HG03196 (cell line): Measurements from ENCODE around the gene ATP2A3.

Source experiments
- ATAC-seq: cut with Tn5 transposase; IDR thresholded peaks from one replicate; pipeline ENCODE4 v1.9.1; 2021; ENCODE audit not compliant: unreplicated experiment

ATP2A3 gene

DNA sequence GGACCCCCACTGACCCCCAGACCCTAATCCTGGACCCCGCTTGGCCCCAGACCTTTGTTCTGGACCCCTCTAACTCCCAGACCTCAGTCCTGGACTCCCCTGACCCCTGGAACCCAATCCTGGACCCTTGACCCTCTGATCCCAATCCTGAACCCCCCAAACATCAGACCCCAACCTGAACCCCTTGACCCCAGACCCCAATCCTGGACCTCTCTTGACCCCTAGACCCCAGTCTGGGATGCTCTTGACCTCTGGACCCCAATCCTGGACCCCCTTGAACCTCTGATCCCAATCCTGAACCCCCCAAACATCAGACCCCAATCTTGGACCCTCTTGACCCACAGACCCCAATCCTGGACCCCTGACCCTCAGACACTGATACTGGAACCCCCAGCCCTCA is 34.5 kb downstream of the ATP2A3 start:
- ATAC-seq, result no peak

DNA sequence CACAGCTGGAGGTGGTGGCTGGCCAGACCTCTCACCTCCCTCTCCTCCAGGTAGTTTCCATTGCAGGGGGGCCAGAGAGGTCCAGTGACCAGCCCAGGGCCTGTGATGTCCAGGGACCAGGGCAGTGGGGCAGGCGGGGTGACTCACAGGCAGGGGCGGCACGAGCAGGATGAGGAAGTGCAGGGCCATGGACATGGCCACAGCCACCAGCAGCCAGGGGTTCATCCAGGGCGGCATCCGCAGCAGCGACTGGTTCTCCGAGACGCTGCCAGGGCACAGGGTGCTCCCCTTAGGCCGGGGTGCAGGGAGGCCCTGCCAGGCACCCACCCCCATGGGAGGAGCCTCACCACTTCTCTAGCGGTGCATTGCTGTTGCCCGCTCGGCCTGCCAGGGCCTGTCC is 35.1 kb downstream of the ATP2A3 start:
- no peak for ATAC-seq

DNA sequence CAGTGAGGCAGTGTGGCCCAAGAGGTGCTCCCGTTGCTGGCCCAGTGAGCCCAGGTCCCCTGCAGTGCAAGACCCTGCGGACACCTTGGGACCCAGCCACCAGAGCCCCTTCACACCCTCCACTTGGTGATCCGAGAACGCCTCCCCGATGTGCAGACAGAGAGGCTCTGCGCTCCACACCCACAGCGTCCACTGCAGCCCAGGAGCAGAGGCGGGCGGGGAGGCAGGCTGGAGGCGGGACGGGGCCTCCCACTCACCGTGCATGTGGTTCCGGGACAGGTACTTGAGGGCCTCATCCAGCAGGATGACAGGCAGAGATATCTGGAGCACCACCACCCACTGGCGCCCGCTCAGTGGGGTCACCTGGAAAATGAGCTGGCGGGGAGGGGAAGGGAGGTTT is 35.8 kb downstream of the ATP2A3 start:
- ATAC-seq, result no peak

DNA sequence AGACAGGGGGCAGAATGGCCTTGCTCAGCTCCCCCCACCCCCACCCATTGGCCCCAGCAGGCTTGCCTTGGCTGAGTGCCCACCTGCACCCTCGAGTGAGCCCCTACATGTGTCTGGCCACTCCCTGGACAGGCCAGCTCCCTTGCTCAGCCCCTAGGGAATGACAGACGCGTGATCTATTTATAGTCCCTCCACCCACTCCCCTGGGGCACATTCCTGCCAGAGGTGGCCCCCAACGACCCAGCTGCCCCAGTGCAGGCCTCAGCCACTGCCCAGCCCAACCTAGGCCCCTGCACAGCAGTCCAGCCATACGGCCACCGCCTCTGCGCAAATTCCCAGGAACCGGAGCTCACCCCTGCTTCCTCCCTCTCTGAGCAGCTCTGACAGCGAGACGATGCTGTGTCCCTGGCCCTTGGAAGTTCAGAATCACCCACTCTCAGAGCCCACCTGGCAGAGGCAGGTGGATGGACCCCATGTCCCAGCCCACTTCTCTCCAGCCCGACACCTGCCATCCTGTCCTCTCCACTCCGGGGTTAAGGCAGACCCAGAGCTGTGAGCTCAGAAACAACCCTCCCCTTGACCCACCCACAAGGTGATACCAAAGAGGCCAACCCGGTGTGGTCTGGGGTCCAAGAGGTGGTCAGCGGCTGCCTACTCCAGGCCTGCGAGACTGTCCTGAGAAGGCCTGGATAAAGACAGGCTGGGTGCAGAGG is 36.5 kb downstream of the ATP2A3 start:
- no peak for ATAC-seq

DNA sequence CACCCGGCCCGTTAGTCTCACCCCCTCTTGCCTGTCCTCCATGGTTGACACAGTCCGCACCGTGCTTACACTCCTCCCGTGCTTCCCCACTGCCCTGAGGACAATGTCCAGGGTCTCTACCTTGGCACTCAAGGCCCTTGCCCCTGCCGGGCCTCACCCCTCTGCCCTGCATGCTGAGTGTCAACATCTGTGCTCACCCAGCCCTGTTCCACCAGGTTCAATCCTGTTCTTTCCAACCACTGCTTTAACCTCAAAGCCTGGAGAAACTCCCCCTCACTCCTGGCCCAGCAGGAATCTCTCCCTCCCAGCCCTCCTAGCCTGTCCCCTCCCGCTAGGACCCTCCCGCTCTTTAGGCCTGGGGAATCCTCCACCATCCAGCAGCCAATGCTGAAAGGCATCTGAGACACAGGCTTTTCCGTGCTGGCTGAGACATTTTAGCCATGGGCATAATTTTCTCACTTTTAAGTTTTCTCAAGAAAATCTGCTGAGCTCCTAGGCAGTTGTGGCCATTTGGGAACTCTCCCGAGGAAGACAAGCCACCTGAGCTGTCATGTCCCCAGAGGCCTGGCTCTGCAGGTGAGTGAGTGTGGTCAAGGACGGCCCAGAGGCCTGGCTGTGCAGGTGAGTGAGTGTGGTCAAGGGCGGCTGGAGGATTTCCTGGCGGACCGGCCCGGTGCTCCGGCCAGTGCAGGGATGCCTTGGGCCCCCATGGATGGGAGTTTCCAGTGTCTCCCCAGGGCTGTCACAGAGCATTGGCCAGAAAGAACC is 37.2 kb downstream of the ATP2A3 start:
- no peak for ATAC-seq

DNA sequence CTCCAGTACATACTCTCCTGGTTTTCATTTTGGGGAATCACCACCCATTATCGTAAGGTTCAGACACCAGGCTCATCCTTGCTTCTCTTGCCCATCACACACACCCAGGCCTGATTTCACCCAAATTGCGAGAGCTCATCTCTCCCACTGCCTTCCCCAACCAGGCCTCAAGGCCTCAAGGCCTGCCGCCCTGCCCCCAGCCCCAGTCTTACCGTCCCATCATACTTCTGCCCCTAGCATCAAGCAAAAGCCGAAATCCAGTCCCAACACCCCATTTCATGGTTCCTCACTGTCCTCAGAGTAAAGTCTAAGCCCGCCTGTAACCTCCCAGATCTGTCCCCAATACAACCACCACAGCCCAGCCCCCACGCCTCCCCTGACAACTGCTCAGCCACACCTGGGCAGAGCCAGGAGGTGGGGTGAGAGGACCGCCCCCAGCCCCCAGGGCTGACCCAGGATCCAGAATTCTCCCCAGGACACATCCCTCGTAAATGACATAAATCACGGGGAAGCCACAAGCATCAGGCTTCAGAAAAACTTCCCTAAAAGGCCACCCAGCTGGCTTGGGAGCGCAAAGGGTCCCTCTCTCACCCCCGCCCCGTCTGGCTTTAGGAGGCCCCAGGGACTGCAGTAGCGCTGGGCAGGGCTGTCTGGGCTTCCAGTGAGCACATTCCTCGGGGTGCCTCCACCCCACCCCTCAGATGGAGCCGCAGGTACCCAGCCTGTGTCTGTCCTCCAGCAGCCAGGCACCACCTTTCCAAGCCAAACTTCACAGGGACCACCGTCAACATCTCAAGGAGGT is 38.4 kb downstream of the ATP2A3 start:
- ATAC-seq, result no peak

DNA sequence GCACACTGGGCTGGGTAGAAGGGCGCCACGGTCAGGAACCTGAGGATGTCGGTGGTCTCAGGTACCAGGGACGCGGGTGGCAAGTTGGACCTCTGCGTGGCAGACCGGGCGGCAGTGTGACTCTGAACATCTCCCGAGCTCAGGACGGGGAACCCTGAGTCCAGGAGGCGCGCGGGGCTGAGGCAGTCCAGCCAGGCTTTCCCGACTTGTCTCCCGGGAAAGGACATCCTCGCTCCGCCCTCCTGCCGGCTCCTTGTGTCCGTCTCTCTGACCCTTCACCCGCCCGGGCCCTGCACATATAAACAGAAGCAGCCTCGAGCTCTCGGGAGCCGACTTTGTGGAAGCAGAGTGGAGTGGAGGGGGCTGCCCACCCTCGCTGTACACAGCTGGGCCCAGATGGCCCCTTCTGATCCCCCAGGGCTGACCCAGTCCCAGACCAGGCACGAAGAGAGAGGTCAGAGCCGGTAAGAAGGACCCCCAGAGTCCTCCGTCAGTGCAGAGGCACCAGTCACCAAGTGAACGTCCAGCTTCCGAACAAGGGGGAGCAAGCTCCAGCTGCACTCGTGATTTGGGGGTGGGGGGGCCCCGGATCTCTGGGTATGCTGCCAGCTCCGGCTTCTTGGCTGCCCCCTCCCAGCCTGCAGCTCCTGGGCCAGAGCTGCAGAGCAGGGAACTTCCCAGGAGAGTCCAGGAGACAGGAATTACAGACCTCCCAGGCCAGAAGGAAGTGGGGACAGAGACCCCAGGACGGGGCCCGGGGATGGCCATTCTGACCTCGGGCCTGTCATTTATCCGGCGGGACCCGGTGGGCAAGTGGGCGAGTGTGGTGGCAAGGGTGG is 39.5 kb downstream of the ATP2A3 start:
- no peak for ATAC-seq

DNA sequence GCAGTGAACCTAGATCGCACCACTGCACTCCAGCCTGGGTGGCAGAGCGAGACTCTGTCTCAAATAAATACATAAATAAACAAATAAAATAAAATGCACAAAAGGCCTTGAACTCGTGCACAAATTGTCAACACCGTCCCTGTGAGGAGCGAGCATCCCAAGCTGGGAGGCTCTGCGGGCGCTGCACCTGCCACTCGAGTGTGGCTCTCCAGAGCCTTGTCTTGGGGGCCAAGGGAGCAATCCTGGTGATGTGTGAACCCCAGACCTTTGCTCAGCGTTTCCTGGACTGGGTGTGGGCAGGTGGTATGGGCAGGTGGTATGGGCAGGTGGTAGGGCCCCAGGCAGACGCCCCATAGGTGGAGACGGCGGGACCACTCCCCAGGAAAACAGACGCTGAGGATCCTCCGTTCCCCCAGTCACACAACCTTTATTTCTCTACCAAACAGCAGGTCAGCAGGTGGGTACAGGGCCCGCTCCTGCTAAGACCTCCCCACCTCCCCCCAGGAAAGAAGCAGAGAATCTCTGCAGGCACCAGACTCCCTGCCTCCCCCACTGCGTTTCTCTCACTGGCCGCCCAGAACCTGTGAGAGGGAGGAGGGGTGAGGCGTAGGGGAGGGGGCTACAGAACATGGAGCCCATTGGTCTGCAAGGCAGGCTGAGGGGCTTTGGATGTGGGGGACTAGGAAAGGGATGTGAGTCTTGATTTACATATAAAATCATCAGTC is 40.6 kb downstream of the ATP2A3 start:
- ATAC-seq, result no peak

DNA sequence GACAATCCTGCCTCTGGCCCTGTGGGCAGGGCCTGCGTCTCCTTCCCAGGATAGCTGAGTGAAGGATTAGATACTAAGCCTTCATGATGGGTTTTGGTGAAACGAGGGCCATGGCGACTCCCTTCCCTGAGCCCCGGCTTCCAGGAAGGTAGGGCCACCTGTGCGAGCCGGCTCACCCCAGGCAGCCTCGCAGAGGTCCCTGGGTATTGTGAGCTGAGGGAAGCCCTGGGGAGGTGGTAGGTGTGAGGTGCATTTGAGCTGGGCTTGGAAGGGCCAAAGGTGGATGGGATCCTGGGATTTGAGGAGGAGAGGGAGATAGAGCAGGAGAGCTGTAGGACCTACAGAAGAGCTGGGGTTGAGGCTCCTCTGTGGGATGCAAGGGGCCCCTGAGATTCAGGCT is 41.5 kb downstream of the ATP2A3 start:
- no peak for ATAC-seq

DNA sequence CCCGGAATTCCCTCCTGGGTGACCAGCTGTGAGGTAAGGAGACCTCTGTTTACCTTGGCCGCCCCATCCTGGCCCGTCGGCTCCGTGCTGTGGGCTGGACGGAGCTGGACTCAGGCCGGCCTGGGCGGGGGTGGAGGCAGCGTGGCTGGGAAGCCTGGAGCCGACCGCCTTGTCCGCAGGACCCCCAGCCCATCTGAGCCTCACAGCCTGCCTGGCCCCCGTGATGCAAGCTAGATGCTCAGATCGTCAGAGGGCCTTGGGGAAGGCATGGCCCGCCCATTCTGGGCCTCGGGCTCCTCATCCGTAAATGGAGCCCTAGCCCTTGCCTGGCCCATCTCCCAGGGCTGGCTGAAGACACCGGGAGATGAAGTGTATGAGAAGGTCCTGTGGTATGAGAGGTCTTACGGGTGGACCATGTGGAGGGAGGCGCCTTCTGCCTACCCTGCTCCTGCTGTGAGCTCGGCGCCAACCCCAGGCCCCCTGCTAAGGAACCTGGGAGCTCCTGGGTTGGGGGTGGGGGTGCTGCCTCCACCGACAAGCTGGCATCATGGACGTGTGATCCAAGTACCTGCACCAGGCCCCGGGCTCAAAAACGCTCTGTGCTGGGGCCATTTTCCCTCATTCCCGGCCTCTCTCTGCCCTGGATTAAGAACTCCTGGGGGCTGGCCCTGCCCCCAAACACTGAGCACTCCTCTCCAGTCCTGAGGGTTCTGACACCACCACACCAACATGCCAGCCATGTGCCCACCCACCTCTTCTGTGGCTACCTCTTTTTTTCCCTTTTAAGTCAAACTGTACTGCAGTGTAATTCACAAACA is 42.5 kb downstream of the ATP2A3 start:
- ATAC-seq, result no peak

DNA sequence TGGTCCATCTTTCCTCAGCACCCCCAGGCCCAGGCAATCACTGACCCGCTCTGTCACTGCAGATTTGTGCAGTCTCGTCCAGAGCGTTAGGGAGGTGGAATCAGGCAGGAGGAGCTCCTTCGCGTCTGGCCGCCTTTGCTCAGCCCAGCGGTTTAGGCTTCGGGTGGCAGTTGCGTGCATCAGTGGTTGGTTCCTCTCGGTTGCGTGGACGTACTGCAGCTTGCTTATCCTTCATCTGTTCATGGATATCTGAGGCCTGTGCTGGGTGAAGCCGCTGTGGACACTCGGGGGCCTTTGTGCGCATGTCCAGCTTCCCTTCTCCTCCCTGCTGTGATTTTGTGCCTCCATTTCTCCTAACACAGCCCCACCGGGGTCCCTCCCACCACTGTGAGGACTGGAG is 43.2 kb downstream of the ATP2A3 start:
- no peak for ATAC-seq

DNA sequence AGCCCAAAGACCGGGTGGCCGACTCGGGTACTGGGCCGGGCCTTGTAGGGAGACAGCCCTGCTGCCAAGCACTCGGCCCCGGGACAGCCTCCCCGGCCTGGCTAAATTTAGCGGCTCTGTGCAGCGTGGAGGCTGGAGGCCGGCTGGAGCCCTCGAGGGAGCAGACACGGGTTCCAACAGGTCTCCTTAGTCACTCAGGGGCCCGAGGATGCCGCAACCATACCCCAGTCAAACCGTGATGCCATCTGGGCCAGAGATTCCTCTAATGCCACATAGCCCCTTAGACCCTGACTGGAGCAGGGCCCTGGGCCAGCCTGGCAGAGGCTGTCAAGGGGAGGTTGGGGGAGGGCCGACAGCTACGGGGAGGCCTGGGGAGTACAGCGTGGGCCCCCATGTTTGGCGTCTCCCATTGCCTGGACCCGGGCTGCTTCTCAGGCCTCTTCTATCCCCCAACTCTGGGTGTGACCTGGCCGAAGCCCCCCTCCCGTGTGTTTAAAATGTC is 45.1 kb downstream of the ATP2A3 start:
- ATAC-seq, result no peak

DNA sequence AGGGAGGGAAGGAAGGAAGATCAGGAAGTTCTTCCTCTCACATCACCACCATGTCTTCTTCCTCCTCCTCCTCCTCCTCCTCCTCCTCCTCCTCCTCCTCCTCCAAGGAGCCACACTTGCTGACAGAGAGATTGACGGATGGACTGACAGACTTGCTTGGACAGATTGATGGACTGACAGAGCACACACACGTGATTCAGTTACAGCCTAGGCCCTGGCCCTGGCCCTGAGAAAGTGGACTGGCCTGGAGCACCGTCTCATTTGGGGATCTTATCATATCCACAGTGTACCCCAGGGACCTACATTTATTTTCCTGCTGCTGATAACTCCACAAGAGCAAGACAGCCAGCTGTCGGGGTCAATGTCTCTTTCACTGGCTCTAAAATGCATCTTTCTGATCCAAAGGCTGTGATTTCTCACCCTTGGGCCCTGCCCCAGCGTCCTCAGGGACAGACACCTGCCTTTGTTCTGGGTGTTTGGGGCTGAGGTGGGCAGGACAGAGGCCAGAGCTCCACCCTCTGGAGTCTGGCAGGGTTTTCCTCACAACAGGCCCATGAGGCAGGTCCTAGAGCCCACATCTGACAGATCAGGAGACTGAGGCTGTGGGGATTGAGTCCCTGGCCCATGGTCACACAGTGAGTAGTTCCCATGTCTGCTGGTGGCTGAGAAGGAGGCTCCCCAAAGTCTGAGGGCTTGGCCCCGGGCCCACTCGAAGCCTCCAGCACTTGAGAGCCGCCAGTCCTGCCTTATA is 45.7 kb downstream of the ATP2A3 start:
- no peak for ATAC-seq

DNA sequence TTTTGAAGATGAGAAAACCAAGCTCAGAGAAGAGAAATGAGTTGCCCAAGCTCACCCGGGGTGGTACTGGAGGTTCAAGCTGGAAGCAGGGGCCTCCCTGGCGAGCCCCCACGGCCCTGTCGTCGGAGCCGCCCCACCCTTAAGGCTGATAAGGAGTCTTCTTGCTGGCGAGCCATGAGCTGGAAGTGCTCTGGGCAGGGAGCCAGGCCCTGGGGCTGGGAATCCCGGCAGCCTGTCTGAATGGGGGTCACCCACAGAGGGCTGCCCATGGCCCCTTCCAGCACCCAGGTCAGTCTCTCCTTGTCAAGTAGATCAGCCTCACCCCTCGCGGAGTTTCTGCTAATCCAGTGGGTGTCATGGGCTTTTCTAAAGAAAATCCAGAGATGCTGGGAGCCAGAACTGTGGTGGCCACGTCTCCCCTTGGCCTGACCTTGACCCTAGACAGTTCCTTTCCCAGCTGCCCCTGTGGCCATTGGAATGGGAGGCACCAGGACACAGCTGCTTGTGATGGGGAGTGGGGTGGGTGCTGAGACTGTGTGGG is 46.8 kb downstream of the ATP2A3 start:
- no peak for ATAC-seq

DNA sequence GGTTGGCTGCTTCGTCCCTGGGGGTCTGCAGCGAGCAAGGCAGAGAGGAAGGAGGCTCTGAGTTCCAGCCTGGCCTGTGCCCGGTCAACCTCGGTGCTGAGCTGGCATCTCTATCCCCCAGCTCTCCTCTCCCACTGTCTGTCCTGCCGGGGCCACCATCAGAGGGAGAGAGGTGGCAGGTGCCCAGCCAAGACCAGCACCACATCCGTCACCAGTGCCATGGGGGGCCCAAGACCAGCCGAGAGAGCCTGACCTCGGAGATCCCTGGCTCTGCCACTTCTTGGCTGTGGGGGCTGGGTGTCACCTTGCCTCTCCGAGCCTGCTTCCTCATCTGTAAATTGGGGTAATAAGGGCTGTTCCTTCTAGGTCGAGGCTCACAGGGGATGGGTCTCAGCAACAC is 47.4 kb downstream of the ATP2A3 start:
- no peak for ATAC-seq

DNA sequence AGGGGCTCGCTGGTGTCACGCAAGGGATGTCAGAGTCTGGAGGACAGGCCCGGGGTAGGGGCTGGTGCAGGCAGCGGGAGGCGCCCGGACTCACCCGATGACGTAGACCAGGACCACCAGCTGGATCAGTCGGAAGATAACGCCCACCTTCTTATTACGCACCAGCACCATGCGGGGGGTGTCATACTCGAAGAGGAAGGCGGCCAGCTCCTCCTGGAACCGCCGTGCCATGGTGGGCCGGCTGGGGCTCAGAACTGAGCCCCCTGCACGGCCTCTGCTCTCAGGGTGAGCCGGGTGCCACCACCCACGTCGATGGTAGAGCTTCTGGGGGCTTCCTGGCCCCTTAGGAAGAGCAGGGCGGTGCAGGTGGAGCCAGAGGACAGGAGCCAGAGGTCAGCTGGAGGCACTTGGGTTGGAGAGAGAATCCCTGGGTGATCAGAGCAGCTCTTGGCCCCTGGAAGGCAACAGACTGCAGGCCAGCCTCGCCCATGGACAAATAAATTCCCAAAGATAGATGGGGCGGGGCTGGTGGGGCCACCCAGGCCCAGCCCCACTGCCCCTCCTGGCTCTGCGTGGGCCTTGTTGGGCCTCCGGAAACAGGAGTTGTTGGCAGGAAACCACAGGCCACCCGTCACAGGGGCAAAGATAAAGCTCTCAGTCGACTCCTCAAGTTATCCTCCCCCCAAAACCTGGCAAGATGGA is 48.1 kb downstream of the ATP2A3 start, which contains the start of gene P2RX1:
Gene P2RX1 (minus strand): TSS at position 471 of the 702 bp plus-strand sequence. CDS start 240 bp downstream, at position 231.
- ATAC-seq, result no peak

DNA sequence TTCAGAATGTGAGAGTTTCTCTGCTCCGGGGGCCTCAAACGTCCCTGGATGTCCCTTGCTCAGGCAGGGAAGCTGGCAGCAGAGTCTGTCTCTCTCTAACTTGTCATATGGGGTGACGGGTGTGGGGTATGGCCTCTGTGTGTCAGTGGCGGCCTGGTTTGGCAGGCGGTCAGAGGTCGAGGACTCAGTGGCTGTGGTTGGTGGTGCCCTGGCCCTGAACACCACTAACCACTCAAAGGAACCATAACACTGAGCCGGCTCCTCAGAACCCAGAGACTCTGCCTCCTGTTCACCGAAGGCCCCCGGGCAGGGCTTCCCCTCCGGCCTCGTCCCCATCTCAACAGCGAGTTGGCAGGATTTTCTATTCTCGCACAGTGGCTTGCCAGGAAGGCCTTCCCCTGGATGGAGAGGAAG is 48.6 kb downstream of the ATP2A3 start:
- no peak for ATAC-seq

DNA sequence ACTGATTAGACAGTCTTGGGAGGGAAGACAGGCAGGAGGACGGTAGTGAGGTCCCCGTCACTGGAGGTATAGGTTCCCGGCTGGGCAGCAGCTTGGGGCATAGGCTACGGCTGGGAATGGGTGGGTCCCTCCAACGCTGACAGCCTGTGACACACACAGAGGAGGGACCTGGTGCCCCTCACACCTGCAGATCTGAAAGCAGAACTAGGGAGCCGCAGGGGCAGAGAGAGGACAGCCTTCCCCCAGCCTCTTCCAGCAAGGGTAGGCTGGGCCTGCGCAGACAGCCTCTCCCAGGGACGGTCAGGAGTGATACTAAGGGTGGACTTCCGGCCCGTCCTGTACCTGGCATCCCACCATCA is 49.9 kb downstream of the ATP2A3 start:
- ATAC-seq, result no peak
